SK-N-SH (cell line): ENCODE data around the gene PICK1. TPM values are rescaled to one million over a fixed set of nuclear protein-coding genes. Genes with fewer than 3 reads are reported as not detected.

Source experiments
- CTCF ChIA-PET: fragments of 300-600, 350-600 bp; formaldehyde crosslinking; extraction: SDS; loops from one replicate; lab custom pipeline; 2021; lab: Yijun Ruan, JAX
- POLR2A ChIA-PET: fragments of 350-600 bp; sonication (Branson Sonifier 250); formaldehyde crosslinking; extraction: SDS; loops from one replicate; lab custom pipeline; 2020; ENCODE audit warnings: antibody characterized with exemption, inconsistent platforms; lab: Yijun Ruan, JAX
- DNase-seq: peaks from one replicate; pipeline ENCODE4 v3.0.0; 2012
- H2AFZ ChIP-seq: fragments of 200-600 bp; sonication (generic); 2 replicates; pipeline ENCODE4 v1.8.1; 2016; ENCODE audit warnings: antibody characterized with exemption, mild to moderate bottlenecking, low read depth
- H3F3A ChIP-seq: fragments of 200-600 bp; sonication (generic); replicated peaks from 2 replicates; pipeline ENCODE3; 2016; ENCODE audit warnings: antibody characterized with exemption, mild to moderate bottlenecking; ENCODE audit not compliant: insufficient read depth
- H3K27ac ChIP-seq, 2 experiments: fragments of 200-500 bp in 1 of 2; fragments of 200-600 bp in 1 of 2; sonication (Bioruptor generic) in 1 of 2; sonication (generic), shearing (Covaris generic) in 1 of 2; 2 replicates each; pipeline versions ENCODE4 v1.5.1 to v1.6.1; 2014 to 2016; ENCODE audit warnings: low read depth in 2 of 2, inconsistent platforms in 1 of 2, low read length in 1 of 2, mild to moderate bottlenecking in 1 of 2, mixed read lengths in 1 of 2
- H3K27me3 ChIP-seq: fragments of 200-600 bp; sonication (generic), shearing (Covaris generic); 2 replicates; pipeline ENCODE4 v1.6.1; 2016; ENCODE audit warnings: mixed run types; ENCODE audit not compliant: insufficient read depth
- H3K36me3 ChIP-seq, 2 experiments: fragments of 200-500 bp in 1 of 2; fragments of 200-600 bp in 1 of 2; sonication (Bioruptor generic) in 1 of 2; sonication (generic) in 1 of 2; replicated peaks in 1 of 2; 2 replicates each; pipeline versions ENCODE3 to v1.5.1; 2014 to 2016; ENCODE audit warnings: low read length in 1 of 2, mild to moderate bottlenecking in 1 of 2; ENCODE audit not compliant: insufficient read depth in 2 of 2, control insufficient read depth in 1 of 2
- H3K4me1 ChIP-seq, 2 experiments: fragments of 200-500 bp in 1 of 2; fragments of 200-600 bp in 1 of 2; sonication (Bioruptor generic) in 1 of 2; sonication (generic), shearing (Covaris generic) in 1 of 2; 2 replicates each; pipeline versions ENCODE4 v1.5.1 to v1.6.1; 2014 to 2016; ENCODE audit warnings: low read depth in 1 of 2, low read length in 1 of 2, mixed run types in 1 of 2; ENCODE audit not compliant: insufficient read depth in 2 of 2, control insufficient read depth in 1 of 2
- H3K4me2 ChIP-seq: fragments of 200-600 bp; sonication (generic), shearing (Covaris generic); 2 replicates; pipeline ENCODE4 v1.6.1; 2017; ENCODE audit warnings: mixed run types
- H3K4me3 ChIP-seq, 2 experiments: fragments of 200-500 bp in 1 of 2; fragments of 200-600 bp in 1 of 2; sonication (Bioruptor generic) in 1 of 2; sonication (generic), shearing (Covaris generic) in 1 of 2; 2 replicates each; pipeline versions ENCODE4 v1.5.1 to v1.8.1; 2014 to 2016; ENCODE audit warnings: low read depth in 2 of 2, inconsistent platforms in 1 of 2, low read length in 1 of 2, mild to moderate bottlenecking in 1 of 2, mixed read lengths in 1 of 2, moderate library complexity in 1 of 2
- H3K79me2 ChIP-seq: fragments of 200-600 bp; sonication (generic); 2 replicates; pipeline ENCODE4 v1.8.1; 2017; ENCODE audit warnings: mild to moderate bottlenecking; ENCODE audit not compliant: insufficient read depth
- H3K9ac ChIP-seq: fragments of 200-600 bp; sonication (generic); 2 replicates; pipeline ENCODE4 v1.6.1; 2017; ENCODE audit warnings: mixed run types
- H3K9me2 ChIP-seq: fragments of 200-600 bp; sonication (generic); 2 replicates; pipeline ENCODE4 v1.6.1; 2017; ENCODE audit warnings: mixed run types
- H3K9me3 ChIP-seq: fragments of 200-600 bp; sonication (generic); 2 replicates; pipeline ENCODE4 v1.6.1; 2017; ENCODE audit warnings: mixed run types, mild to moderate bottlenecking, moderate library complexity
- H4K20me1 ChIP-seq: fragments of 200-600 bp; sonication (generic); 2 replicates; pipeline ENCODE4 v1.6.1; 2017; ENCODE audit warnings: mild to moderate bottlenecking, mixed run types; ENCODE audit not compliant: insufficient read depth
- EP300 ChIP-seq, 2 experiments: IDR thresholded peaks; 2 replicates each; pipeline versions ENCODE4 v1.4.0 to v1.6.1; 2012; ENCODE audit warnings: borderline replicate concordance in 1 of 2, low read depth in 1 of 2, low read length in 1 of 2
- FOXM1 ChIP-seq: IDR thresholded peaks from 2 replicates; pipeline ENCODE4 v1.4.0; 2012; ENCODE audit warnings: low read depth, mild to moderate bottlenecking
- GABPA ChIP-seq: IDR thresholded peaks from 2 replicates; pipeline ENCODE4 v1.4.0; 2012; ENCODE audit warnings: low read depth, mild to moderate bottlenecking
- MAX ChIP-seq: IDR thresholded peaks from 2 replicates; pipeline ENCODE4 v1.4.0; 2012; ENCODE audit warnings: low read depth
- NFIC ChIP-seq: IDR thresholded peaks from 2 replicates; pipeline ENCODE4 v1.4.0; 2012; ENCODE audit warnings: borderline replicate concordance
- PBX3 ChIP-seq: IDR thresholded peaks from 2 replicates; pipeline ENCODE4; 2012
- POLR2AphosphoS5 ChIP-seq: IDR thresholded peaks from 2 replicates; pipeline ENCODE4 v1.6.1; 2012; ENCODE audit warnings: low read depth, low read length
- RCOR1 ChIP-seq: fragments of 150-350 bp; IDR thresholded peaks from 2 replicates; pipeline ENCODE4 v1.6.1; 2017; ENCODE audit warnings: antibody characterized with exemption, low read length
- REST ChIP-seq: IDR thresholded peaks from 2 replicates; pipeline ENCODE4 v1.6.1; 2012; ENCODE audit warnings: mild to moderate bottlenecking, low read depth, low read length, moderate library complexity
- TAF1 ChIP-seq: IDR thresholded peaks from 2 replicates; pipeline ENCODE4 v1.6.1; 2012; ENCODE audit warnings: low read depth, mild to moderate bottlenecking, low read length, moderate library complexity, borderline replicate concordance
- TCF12 ChIP-seq: IDR thresholded peaks from 2 replicates; pipeline ENCODE4 v1.4.0; 2012
- USF2 ChIP-seq: fragments of 150-350 bp; IDR thresholded peaks from 2 replicates; pipeline ENCODE4 v1.6.1; 2017; ENCODE audit warnings: antibody characterized with exemption, low read length, low read depth, borderline replicate concordance
- WGBS: methylation state at CpG from one replicate; pipeline ENCODE4 v1.1.6; 2017; ENCODE audit warnings: low lambda C conversion rate; 5-methylcytosine and 5-hydroxymethylcytosine counted together
- polyA plus RNA-seq, 3 experiments: library from polyadenylated mRNA; depleted of rRNA; stranded (reverse); fragments of >200 nt; gene quantifications; 2 replicates each; pipeline ENCODE4 v1.2.3, GENCODE V29; 2012

PICK1 gene
- polyA plus RNA-seq, 1 of the 3 experiments (the other 2 are of a cell fraction) = 36.8 TPM

- no peak overlapping the region for H3K9ac ChIP-seq
- H4K20me1 ChIP-seq = no peaks in the 10 kb centered on the region
- POLR2A ChIA-PET = no interaction called here
- no peaks in the 10 kb centered on the region for H3F3A ChIP-seq
- no peak overlapping the region for H3K4me2 ChIP-seq
- CTCF ChIA-PET = interaction anchor here (1.4 kb wide), 1 partner anchor 25 kb away, joined by 4 read pairs; no protein-coding TSS in a partner anchor
- H3K36me3 ChIP-seq = no peaks in the 10 kb centered on the region
- no peaks in the 10 kb centered on the region for H3K9me2 ChIP-seq
- no peak overlapping the region for H3K27ac ChIP-seq
- 83% methylated on average over 5 of the region's 9 CpGs for WGBS
- no peak for DNase-seq
- H3K4me1 ChIP-seq = no peaks in the 10 kb centered on the region
- no peaks in the 10 kb centered on the region for H3K9me3 ChIP-seq
- no peak overlapping the region for H3K4me3 ChIP-seq
- no peak overlapping the region for H2AFZ ChIP-seq
- no peaks in the 10 kb centered on the region for H3K27me3 ChIP-seq
- H3K79me2 ChIP-seq = no peaks in the 10 kb centered on the region
- TF ChIP-seq REST = no peak
Observed at GRCh38 chr22:38027487-38027886, 29.7 kb upstream of the PICK1 start.

- Histone ChIP-seq H3K36me3 (no peaks in the 10 kb centered on the region), H3K9ac (no peak overlapping the region), H3K4me3 (no peak overlapping the region), H3K9me2 (no peaks in the 10 kb centered on the region), H4K20me1 (no peaks in the 10 kb centered on the region), H3K4me1 (no peaks in the 10 kb centered on the region), H3F3A (no peaks in the 10 kb centered on the region), H3K79me2 (no peaks in the 10 kb centered on the region), H3K9me3 (no peaks in the 10 kb centered on the region), H2AFZ (no peak overlapping the region), H3K4me2 (no peak overlapping the region), H3K27ac (no peak overlapping the region), H3K27me3 (no peaks in the 10 kb centered on the region)
- TF ChIP-seq PBX3 = no peak
- no peak for TF ChIP-seq NFIC
- TF ChIP-seq TAF1 = no peak
- TF ChIP-seq FOXM1 = no peak
- TF ChIP-seq USF2 = no peak
- no peak for TF ChIP-seq EP300 (IDR thresholded peaks at IDR 0.05; ENCODE audit: borderline replicate concordance in 1 of 2, low read depth in 1 of 2, low read length in 1 of 2)
- TF ChIP-seq GABPA = no peak
- no peak for TF ChIP-seq MAX
- no peak for TF ChIP-seq TCF12
- TF ChIP-seq POLR2AphosphoS5 = no peak
- no peak for TF ChIP-seq RCOR1
- WGBS = 80% methylated on average over 9 of the region's 15 CpGs
- CTCF ChIA-PET = interaction anchor here (1.4 kb wide), 1 partner anchor 24 kb away, joined by 4 read pairs; no protein-coding TSS in a partner anchor
- POLR2A ChIA-PET = interaction anchor here (0.5 kb wide), 1 partner anchor 370 kb away, joined by 3 read pairs; no protein-coding TSS in a partner anchor
- no peak for DNase-seq
Observed at GRCh38 chr22:38028344-38029130, 28.7 kb upstream of the PICK1 start.
